ENCODE results near the gene MSH2. TPM values are rescaled to one million over a fixed set of nuclear protein-coding genes. Genes with fewer than 3 reads are reported as not detected.

The MSH2 gene
- total RNA-seq: 19.9 and 25.3 TPM in 2 replicates

DNA sequence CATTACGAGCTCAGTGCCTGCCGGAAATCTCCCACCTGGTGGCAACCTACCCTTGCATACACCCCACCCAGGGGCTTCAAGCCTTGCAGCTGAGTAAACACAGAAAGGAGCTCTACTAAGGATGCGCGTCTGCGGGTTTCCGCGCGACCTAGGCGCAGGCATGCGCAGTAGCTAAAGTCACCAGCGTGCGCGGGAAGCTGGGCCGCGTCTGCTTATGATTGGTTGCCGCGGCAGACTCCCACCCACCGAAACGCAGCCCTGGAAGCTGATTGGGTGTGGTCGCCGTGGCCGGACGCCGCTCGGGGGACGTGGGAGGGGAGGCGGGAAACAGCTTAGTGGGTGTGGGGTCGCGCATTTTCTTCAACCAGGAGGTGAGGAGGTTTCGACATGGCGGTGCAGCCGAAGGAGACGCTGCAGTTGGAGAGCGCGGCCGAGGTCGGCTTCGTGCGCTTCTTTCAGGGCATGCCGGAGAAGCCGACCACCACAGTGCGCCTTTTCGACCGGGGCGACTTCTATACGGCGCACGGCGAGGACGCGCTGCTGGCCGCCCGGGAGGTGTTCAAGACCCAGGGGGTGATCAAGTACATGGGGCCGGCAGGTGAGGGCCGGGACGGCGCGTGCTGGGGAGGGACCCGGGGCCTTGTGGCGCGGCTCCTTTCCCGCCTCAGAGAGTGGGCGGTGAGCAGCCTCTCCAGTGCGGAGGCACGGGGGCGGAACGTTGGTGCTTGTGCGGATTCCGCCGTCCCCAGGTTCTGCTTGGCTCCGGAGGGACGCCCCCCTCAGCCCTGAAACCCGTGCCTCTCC, at the start of gene MSH2:
Gene MSH2 (plus strand): TSS at position 352 of the 804 bp plus-strand sequence. CDS start 36 bp downstream, at position 388.

Small RNA genes within 50 kb of the gene (small RNA-seq; reads per million reads assigned to genes)
- gene MIR559 (ENCODE audit: low replicate concordance) (not detected), gene RF00017 (ENCODE audit: low replicate concordance) (not detected), gene RN7SKP119 (ENCODE audit: low replicate concordance) (not detected)

Other genes with a start within 250 kb of the MSH2 start
- gene STPG4, start 247.8 kb upstream of the MSH2 start, total RNA-seq: 0.66 and 1.6 TPM in 2 replicates
- 1,283 and 1,382 TPM in 2 replicates for gene CALM2, start 226.6 kb upstream of the MSH2 start, total RNA-seq
- gene EPCAM, start 33.8 kb upstream of the MSH2 start, total RNA-seq: 0.44 TPM in 1 of 2 replicates, not detected in the other
- gene KCNK12, start 167.8 kb downstream of the MSH2 start, total RNA-seq: under 0.01 TPM in 1 of 2 replicates, not detected in the other